NB4 (cell line): ENCODE data around the gene SYCP2L.

ENCODE experiments used
- DNase-seq: peaks from one replicate; pipeline ENCODE4 v3.0.0; 2010; ENCODE audit warnings: low read depth
- H3K4me3 ChIP-seq: one replicate; pipeline ENCODE4 v1.5.1; 2011; ENCODE audit warnings: mild to moderate bottlenecking, low read depth, low read length, moderate library complexity
- CTCF ChIP-seq: IDR thresholded peaks from one replicate; pipeline ENCODE4 v1.5.1; 2012; ENCODE audit warnings: low read depth, low read length
- MYC ChIP-seq: IDR thresholded peaks from 2 replicates; pipeline ENCODE4 v1.6.1; 2011; ENCODE audit warnings: low read depth, low read length
- POLR2A ChIP-seq: IDR thresholded peaks from 2 replicates; pipeline ENCODE4 v1.6.1; 2011; ENCODE audit warnings: mild to moderate bottlenecking; ENCODE audit not compliant: insufficient read length; ENCODE audit errors: extremely low read depth
- TF ChIP-seq, protein P1 (sequence below): IDR thresholded peaks from 2 replicates; pipeline ENCODE4 v1.6.1; 2011; ENCODE audit warnings: low read depth, low read length

Gene SYCP2L

GRCh38 chr6:10968776-10969175 is 81.9 kb downstream of the SYCP2L start:
- no peak for DNase-seq
- TF ChIP-seq CTCF (no peak), MYC (no peak), POLR2A (no peak)
- TF ChIP-seq, protein P1, sequence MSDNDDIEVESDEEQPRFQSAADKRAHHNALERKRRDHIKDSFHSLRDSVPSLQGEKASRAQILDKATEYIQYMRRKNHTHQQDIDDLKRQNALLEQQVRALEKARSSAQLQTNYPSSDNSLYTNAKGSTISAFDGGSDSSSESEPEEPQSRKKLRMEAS = no peak
- no peak overlapping the region for H3K4me3 ChIP-seq

GRCh38 chr6:10970731-10971130 is 83.9 kb downstream of the SYCP2L start:
- TF ChIP-seq CTCF = no peak

DNA sequence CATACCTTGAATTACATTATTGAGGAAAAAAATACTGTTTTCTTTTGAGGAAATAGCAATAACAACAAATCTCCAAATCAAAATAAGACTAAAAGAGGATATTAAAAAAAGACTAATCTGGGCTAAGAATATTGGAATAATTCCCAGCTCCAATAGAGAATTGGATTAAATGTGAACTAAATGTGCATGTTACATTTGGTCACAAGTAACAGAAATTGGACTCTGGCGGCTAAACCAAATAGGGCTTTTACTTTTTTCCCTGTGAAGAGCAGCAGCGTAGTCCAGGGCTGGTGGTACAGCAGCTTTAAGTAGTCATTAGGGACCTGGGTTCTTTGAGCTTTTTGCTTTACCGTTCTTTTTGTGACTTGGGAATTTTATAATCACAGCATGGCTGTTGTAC is 85.3 kb downstream of the SYCP2L start:
- no peak for DNase-seq
- no peak overlapping the region for H3K4me3 ChIP-seq
- TF ChIP-seq CTCF (no peak), POLR2A (no peak), MYC (no peak)
- TF ChIP-seq, protein P1 = no peak

More at GRCh38 chr6:10970731-10971130, 83.9 kb downstream of the SYCP2L start:
- H3K4me3 ChIP-seq = no peak overlapping the region
- no peak for DNase-seq

- no peak for DNase-seq
- TF ChIP-seq POLR2A = no peak
- TF ChIP-seq MYC = no peak
- TF ChIP-seq CTCF = no peak
- TF ChIP-seq, protein P1 = no peak
These were observed 89.7 kb downstream of the SYCP2L start for GRCh38 chr6:10976571-10976970.

GRCh38 chr6:10977231-10977968 is 90.5 kb downstream of the SYCP2L start:
- TF ChIP-seq MYC = no peak
- TF ChIP-seq, protein P1 = no peak
- no peak for TF ChIP-seq CTCF
- no peak for TF ChIP-seq POLR2A
- H3K4me3 ChIP-seq = no peak overlapping the region
- no peak for DNase-seq

More at GRCh38 chr6:10976571-10976970, 89.7 kb downstream of the SYCP2L start:
- no peak overlapping the region for H3K4me3 ChIP-seq

DNA sequence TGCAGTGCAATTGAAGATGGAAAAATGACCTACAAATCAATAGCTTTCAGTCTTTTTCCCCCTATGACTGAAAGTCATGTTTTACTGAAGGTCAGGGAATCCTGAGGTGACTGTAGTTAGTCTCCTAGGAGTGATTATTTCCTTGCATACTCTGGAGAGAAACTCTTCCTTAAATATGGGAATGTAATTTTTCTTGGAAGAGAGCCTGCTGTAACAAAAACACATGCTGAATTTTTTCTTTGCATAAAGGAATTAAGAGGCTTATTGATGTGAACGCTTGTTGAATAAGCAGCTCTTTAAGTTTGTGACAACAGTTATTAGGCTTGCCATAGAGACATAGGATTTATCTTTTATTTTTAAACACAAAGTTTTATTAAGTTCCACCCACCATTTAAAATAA is 92.8 kb downstream of the SYCP2L start:
- no peak overlapping the region for H3K4me3 ChIP-seq
- DNase-seq = no peak
- no peak for TF ChIP-seq MYC
- no peak for TF ChIP-seq CTCF
